CD4-positive, alpha-beta T cell treated with Interleukin-10 for 1 hour (primary cell): ENCODE results near the gene UNC119.
A peak's percentile ranks its signal among the peaks of the same experiment; 100 is the strongest.
"Not testable (repeated sequence)": the region's sequence is repeated elsewhere in the genome, so short reads cannot be mapped to it uniquely, and the experiment has no call there.

ENCODE experiments used
- DNase-seq: peaks from one replicate; pipeline ENCODE4 v3.0.0-alpha.2; 2020

The UNC119 gene

DNA sequence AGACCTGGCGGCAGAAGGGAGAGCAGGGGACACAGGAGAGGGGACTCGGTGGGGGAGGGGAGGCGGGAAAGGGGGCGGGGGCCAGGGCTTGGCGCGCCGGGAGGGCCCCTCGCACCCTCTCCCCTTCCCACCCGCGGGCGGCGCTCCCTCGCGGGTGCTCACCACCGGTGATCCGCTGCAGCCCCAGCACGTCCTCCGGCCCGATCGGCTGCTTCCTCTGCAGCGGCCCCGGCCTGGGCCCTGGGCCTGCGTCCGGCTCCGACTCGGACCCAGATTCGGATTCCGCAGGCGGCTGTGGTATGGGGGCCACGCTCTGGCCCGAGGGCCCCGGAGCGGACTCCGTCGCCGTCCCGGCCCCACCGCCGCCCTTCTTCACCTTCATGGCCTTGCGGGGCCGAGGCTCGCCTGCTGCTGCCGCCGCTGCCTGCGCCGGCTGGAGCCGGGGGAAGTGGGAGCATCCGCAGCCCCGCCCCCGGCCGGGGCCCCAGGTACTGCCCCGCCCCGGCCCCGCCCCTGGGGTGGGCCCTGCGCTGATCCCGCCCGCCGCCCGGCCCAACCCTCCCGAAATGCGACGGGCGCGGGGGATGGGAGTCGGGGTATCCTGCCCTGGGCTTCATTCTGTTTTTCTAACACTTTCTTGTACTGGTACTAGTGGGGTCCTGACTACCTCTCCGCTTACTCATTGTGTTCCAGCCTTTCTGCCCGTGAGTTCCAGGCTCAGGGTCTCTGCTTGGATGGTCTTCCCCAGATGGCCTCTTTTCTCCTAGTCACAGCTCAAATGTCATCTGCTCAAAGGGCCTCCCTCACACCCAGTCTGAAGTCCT lies at the start of gene UNC119:
Gene UNC119, minus strand, starts transcription at position 449 of the 824 bp plus-strand sequence. Its CDS starts 67 bp downstream, at position 382.
- peak; percentile 79 for DNase-seq

GRCh38 chr17:28599311-28600184 lies 47.1 kb upstream of the UNC119 start:
- DNase-seq, result peak; percentile 71

DNA sequence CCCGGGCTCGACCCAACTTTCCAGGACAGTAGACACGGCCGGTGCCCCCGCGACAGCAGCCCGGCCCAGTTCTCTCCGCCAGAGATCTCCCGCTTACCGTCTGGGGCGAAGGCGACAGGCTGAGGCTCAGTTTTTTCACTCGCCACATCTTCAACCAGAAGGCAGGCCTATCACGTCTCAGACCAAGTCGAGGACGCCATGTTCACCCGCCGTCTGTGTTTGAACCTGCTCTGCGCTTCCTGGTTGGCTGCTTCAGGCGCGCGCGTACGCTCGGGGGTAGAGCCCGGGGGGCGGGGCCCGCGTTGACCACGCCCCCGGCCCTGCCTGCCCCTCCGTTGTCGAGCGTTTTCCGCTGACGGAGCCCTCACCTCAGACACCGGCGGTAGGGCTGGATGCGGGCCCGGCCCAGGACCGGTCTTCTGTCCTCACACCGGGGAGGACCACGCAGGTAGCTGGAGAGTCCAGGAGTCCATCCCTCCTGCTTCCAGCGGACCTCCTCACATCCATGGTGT lies 46.4 kb upstream of the UNC119 start, which contains the start of gene SPAG5:
Gene SPAG5, minus strand, starts transcription at position 227 of the 512 bp plus-strand sequence. Its CDS starts 79 bp downstream, at position 148.
- DNase-seq, result peak; percentile 95

DNA sequence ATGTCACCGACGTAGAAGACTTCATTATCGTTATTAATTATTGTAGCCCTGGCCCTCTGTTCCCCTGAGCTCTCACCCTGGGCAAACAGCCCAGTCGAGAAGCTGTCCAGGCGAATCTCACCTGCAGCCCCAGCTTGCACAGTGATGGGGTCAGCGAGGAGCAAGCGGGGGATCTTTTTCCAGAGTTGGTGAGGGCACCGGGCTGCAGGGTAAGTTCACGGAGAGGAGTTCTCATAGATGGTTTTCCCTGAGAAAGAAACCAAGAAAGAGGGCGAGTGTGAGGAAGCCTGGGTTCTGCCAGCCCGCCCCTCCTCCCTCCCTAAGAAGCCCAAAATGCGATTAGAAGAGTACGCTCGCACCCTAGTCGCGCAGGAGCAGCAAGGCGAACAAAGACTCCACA lies 46.0 kb upstream of the UNC119 start:
- DNase-seq, result no peak

DNA sequence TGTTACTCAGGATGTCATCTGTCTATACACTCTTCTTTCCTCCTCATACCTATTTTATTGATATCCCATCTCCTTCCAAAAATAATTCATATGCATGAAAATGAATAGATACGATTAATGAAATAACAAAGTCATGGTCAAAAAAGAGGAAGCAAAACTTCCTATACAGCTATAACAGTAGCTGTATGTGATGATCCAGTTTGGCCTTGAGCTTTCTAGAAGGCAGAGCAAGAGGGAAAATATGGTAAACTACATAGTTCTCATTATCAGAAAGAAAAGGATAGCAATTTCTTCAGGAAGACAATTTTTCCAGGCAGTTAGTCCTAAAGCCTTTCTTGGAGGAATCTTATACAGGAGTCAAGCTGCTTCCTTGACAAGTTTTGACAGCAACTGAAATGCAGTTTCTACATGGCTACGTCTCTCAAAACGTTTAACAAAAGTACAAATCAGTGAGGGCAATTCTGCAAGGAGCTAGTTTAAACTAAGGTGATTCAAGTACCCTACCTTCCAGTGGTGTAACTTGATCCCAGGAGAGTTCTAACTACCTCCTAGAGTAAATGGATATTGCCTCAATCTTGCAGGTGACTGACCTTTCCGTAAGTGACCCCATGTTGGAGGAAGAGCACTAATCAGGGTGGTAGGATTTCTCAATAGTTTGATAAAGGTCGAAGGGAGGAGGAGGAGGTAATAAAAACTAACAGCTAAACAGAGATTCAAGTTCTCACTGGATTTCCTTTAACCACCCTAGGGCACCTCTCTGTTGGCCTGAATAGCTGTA lies 45.4 kb upstream of the UNC119 start:
- no peak for DNase-seq

GRCh38 chr17:28592260-28592659 lies 39.8 kb upstream of the UNC119 start:
- DNase-seq, result no peak

GRCh38 chr17:28585851-28586250 lies 33.4 kb upstream of the UNC119 start:
- DNase-seq, result no peak

DNA sequence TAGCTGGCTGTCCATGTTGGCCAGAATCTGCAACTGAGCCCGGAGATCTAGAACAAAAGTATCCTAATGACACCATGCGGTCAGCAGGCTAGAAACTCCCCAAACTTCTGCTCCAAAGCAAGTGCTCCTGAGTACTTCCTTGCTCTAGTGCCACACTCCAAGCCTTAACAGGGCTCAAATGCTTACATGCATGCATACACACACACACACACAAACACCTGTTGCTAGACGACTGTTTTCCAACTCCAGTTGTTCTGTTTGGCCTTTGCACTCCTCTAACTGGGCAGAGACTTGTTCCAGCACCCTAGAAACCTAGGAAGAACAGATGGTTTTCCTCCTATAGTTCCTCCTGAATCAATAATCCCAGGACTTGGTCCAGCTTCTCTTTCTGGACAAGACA lies 32.0 kb upstream of the UNC119 start:
- DNase-seq, result no peak

DNA sequence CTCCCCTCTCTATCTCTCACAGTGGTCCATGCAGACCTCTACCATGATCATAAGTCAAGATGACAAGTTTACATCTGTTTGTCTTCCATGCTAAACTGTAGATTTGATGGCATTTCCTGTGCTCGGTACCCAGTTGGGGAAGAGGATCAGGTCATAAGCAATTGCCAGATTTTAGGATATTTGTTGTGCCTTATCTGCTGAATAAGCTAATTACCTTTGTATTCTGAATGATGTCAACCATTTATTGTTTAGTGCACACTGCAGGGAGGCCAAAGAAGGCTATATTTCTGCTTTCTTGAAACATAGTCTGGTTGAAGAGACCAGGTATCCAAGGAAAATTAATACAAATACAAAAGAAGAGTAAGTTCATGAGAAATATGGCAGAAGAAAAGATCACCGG lies 30.1 kb upstream of the UNC119 start:
- DNase-seq, result no peak

DNA sequence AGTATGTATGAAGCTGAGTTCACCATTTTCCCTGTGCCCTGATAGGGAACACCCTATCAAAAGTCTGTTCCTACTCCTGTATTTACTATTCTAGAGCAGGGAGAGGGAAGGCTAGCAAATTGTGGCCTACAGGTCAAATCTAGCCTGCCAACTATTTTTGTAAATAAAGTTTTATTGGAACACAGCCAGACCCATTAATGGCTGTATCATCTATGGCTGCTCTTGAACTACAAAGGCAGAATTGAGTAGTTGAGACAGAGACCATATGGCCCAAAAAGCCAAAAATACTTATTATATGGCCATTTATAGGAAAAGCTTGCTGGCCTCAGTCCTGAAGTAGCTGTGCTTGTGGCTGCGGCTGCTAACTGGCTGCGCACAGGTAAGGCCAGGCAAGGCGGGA lies 28.5 kb upstream of the UNC119 start:
- DNase-seq, result no peak

GRCh38 chr17:28579526-28579925 lies 27.1 kb upstream of the UNC119 start:
- no peak for DNase-seq

- no peak for DNase-seq
Measured at GRCh38 chr17:28578246-28579195, 26.1 kb upstream of the UNC119 start.

GRCh38 chr17:28577466-28577824 lies 25.0 kb upstream of the UNC119 start:
- no peak for DNase-seq

DNA sequence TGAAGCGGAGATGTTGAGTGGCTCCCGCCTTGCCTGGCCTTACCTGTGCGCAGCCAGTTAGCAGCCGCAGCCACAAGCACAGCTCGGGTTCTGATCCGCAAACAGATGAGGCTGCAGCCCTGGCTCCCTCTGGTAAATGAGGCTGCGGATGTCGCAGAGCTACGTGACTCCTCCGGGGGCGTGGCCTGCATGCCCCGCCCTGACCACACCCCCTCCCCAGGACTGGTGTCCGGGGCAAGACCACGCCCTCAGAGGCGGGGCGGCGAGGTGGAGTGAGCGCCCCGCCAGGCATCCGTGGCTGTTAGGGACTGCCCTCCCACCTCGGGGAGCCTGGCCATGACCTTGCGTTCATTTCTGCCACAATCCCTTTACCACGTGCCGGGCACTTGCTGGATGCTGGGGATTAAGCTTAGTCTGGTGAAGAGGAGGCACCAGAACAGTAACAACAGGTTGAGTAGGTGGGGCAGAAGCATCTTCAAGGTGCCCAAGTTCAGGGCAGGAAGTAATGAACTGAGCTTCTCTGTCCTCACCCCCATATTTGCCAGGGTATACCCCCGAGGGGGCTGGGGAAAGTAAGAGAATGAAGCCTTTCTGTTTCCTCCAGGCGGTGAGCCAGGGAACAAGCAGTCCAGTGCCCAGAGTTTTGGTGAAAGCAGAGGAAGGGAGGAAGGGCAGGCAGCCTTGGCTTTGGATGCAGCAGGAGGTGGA lies 24.5 kb upstream of the UNC119 start, which contains the start of gene ALDOC:
Gene ALDOC, minus strand, starts transcription at position 138 of the 708 bp plus-strand sequence. CDS start 1,363 bp downstream, outside the sequence.
- DNase-seq, result peak; percentile 98

DNA sequence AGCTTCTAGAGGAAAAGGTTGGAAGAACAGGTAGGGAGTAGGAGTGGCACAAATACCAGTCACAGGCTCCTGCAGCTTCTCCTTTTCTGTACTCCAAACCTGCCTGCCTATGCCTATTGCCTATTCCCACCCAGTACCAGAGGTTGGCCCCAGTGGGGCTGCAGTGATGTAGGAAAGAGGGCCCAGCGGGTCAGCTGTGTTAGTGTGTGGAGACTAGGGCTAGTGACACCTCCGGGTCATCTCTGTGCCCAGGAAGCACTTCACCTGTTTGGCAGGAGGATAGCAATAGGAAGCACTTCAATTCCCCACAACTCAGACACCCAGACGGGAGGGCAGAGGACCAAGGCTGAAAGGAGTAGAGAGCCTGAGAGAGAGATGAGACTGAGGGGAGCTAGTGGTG lies 23.6 kb upstream of the UNC119 start:
- not testable (repeated sequence) for DNase-seq

DNA sequence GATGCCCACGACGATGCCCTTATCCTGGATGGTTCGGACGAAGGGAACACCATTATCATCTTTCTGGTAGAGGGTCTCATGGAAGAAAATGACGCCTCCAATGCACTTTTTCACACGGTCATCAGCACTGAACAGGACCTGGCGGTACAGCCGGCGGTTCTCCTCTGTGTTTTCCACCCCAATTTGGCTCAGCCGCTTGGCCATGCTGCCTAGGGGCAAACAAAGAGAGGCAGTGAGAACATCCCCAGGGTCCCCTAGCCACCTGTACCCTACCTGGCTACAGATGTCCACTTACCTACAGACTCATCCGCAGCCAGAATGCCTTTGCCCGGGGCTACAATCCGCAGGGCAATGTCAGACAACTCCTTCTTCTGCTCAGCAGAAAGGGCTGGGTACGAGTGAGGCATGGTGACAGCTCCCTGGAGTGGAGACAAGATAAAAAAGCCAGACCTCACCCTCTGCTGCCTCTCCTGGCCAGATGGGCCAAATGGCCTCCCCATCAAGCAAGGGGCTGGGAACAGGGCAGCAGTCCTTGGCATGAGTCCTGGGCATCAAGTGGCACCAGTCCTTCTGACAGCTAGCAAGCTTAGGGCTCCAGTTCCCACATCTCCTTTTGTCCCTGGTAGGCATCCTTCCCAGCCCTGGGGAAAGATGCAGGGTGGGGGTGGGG lies 22.8 kb upstream of the UNC119 start:
- DNase-seq, result no peak

DNA sequence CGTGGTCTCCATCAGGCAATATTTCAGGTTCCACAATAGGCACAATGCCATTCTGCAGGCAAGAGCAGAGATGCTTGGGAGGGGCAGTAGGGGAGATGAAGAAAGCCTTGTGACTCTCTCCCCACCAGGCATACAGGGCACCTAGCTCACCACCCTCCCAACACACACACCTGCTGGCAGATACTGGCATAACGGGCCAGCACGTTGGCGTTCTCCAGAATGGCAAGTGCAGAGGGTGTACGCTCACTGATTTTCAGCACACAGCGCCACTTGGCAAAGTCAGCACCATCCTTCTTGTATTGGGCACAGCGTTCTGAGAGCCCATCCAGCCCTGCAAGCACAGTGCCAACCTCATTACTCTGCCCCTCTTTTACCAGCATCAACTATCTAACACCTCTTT lies 22.1 kb upstream of the UNC119 start:
- DNase-seq, result peak; percentile 32

DNA sequence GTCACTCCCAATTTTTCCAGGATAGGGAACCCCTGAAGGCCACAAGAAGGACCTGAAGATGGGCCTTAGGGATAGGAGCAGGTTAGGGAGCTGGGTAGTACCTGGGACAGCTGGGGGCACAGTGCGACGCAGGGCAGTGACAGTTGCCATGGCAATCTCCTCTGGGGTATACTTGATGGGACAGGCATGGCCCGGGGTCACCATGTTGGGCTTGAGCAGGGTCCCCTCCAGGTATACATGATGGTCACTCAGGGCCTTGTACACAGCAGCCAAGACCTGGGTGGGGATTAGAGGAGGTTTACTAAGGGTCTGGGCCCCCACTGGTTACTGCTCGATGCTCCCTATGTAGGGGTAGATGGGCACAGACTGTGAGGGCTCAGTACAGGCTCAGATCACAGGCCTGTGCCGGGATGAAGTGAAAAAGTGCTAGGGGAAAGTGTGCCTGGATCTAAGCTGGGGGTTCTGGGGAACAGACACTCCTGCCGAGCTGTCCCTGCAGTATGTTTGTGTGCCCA lies 21.6 kb upstream of the UNC119 start:
- DNase-seq, result no peak

DNA sequence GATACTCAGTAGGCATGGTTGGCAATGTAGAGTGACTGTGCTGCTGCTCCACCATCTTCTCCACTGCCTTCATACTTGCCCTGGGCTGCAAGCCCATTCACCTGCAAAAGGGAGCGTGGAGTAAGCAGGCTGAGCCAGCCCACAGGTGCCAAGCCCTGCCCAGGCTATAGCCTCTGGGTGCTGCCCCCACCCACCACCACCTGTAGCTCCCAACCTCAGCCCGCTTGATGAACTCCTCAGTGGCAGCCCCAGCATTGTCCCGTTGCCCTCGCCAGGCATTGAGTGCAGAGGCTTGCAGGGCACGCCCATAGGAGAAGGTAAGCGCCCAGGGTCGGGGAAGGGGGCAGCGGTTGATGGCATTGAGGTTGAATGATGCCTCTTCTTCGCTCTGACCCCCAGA lies 21.1 kb upstream of the UNC119 start:
- DNase-seq, result no peak

DNA sequence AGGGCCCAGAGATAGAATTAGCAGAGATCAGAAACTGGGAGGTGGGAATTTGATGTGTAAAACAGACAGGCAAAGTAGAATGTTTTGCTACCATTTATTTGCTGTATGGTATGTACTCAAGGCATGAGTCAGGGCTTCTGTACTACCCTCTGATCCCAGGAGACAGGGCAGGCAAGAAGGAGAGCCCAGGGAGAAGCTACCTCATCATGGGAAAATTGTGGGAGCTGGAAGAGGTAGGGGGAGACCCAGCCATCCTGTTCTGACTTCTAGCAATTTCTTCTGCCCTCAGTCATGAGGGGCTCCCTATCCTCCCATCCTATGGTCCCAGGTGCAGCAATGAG lies 20.6 kb upstream of the UNC119 start:
- DNase-seq, result no peak
